Stimulated activated naive CD4-positive, alpha-beta T cell treated with Interleukin-2 at 50 U/mL for 16 hours (primary cell): Measurements from ENCODE around the gene ELMO1.

Experiments used
- DNase-seq: peaks from one replicate; lab custom pipeline; 2025; lab: John Stamatoyannopoulos, UW

The ELMO1 gene

GRCh38 chr7:36871355-36871738, 577.3 kb downstream of the ELMO1 start:
- DNase-seq: no peak

- no peak for DNase-seq
These were observed 577.9 kb downstream of the ELMO1 start for GRCh38 chr7:36870625-36871354.

- no peak for DNase-seq
These were observed 579.8 kb downstream of the ELMO1 start for GRCh38 chr7:36868727-36869411.

GRCh38 chr7:36865019-36865418, 583.6 kb downstream of the ELMO1 start:
- DNase-seq: no peak

GRCh38 chr7:36863901-36864701, 584.6 kb downstream of the ELMO1 start:
- DNase-seq: no peak

GRCh38 chr7:36862771-36863261, 585.8 kb downstream of the ELMO1 start:
- no peak for DNase-seq

GRCh38 chr7:36861656-36862055, 587.0 kb downstream of the ELMO1 start:
- no peak for DNase-seq

- DNase-seq: no peak
These were observed 588.0 kb downstream of the ELMO1 start for GRCh38 chr7:36860681-36861080.

- DNase-seq: no peak
These were observed 593.3 kb downstream of the ELMO1 start for GRCh38 chr7:36855330-36855729.

- DNase-seq: no peak
These were observed 594.0 kb downstream of the ELMO1 start for GRCh38 chr7:36854652-36855051.

- no peak for DNase-seq
These were observed 595.7 kb downstream of the ELMO1 start for GRCh38 chr7:36852931-36853330.

- DNase-seq: no peak
These were observed 596.6 kb downstream of the ELMO1 start for GRCh38 chr7:36852017-36852416.

- no peak for DNase-seq
These were observed 597.3 kb downstream of the ELMO1 start for GRCh38 chr7:36851382-36851781.

- no peak for DNase-seq
These were observed 600.7 kb downstream of the ELMO1 start for GRCh38 chr7:36847946-36848345.

GRCh38 chr7:36844374-36844773, 604.3 kb downstream of the ELMO1 start:
- DNase-seq: no peak

- no peak for DNase-seq
These were observed 607.8 kb downstream of the ELMO1 start for GRCh38 chr7:36840904-36841303.

GRCh38 chr7:36838616-36839225, 609.9 kb downstream of the ELMO1 start:
- no peak for DNase-seq

- no peak for DNase-seq
These were observed 617.6 kb downstream of the ELMO1 start for GRCh38 chr7:36831049-36831448.

GRCh38 chr7:36827726-36828703, 620.6 kb downstream of the ELMO1 start:
- no peak for DNase-seq

GRCh38 chr7:36825501-36825900, 623.2 kb downstream of the ELMO1 start:
- no peak for DNase-seq

GRCh38 chr7:36823353-36823752, 625.3 kb downstream of the ELMO1 start:
- no peak for DNase-seq
